ENCODE results near the gene CNTN4. TPM values are rescaled to one million over a fixed set of nuclear protein-coding genes. Genes with fewer than 3 reads are reported as not detected.

CNTN4 gene
- total RNA-seq, 1 donor from 2014 or later: not detected

DNA sequence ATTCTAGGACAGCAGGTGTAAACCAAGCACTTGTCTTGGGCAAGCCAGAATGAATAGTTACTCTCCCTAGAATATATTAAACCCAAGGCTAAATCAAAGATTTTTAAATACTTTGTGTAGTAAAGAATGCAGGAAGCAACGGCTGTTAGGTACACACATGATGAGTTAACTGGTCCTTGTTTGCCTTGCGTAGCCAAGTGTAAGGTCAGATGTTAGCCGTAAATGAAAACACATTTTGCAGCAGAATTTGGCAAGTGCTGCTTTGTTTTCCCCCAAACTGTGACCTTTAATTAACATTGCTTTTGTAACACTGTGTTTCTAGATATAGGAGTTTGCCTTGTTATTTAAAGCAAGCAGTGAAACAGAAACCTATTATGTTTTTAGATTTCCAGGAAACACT, 642.9 kb downstream of the CNTN4 start:
- no peak overlapping the region for H3K4me2 ChIP-seq (ENCODE audit: low read length)
- TF ChIP-seq, protein P1, sequence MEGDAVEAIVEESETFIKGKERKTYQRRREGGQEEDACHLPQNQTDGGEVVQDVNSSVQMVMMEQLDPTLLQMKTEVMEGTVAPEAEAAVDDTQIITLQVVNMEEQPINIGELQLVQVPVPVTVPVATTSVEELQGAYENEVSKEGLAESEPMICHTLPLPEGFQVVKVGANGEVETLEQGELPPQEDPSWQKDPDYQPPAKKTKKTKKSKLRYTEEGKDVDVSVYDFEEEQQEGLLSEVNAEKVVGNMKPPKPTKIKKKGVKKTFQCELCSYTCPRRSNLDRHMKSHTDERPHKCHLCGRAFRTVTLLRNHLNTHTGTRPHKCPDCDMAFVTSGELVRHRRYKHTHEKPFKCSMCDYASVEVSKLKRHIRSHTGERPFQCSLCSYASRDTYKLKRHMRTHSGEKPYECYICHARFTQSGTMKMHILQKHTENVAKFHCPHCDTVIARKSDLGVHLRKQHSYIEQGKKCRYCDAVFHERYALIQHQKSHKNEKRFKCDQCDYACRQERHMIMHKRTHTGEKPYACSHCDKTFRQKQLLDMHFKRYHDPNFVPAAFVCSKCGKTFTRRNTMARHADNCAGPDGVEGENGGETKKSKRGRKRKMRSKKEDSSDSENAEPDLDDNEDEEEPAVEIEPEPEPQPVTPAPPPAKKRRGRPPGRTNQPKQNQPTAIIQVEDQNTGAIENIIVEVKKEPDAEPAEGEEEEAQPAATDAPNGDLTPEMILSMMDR (IDR thresholded peaks at IDR 0.05; ENCODE audit: insufficient read depth, low read depth, low read length): no peak
- no peak for TF ChIP-seq EZH2 (IDR thresholded peaks at IDR 0.05; ENCODE audit: insufficient read depth, low read length)
- H3K4me1 Mint-ChIP-seq (ENCODE audit: low read depth, unreplicated experiment): no peaks in the 10 kb centered on the region

DNA sequence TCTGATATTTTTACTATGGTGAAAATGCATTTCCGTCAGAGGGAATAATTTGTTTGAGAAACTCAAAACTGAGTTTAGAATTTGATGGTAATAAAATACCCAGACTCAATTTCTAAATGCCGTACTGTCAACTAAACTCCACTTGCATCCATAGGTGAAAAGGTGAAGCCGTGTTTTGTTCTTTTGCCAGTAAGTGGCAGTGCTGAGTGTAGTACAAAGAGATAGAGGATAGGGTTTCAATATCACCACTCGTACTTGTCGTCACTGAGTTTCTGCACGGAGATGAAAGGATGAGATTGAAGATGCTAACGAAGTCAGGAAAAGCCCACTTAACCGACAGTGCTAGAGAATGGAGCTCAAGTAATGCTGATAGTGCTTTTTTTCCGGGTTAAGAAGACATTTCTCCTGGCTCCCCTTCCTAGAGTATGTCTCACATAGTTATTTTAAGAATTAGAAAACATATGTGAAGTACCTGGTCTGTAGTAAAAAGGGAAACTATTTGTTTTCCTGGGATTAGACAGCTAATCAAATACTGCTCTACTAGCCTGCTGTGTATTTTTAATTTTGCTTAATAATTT, 666.4 kb downstream of the CNTN4 start:
- Histone ChIP-seq H3K27ac (ENCODE audit: low read depth, low read length) (no peak overlapping the region), H3K27me3 (ENCODE audit: insufficient read depth, low read length) (no peaks in the 10 kb centered on the region), H3K79me2 (ENCODE audit: insufficient read depth, low read length) (no peaks in the 10 kb centered on the region), H3K4me3 (ENCODE audit: insufficient read depth, low read depth, low read length) (no peak overlapping the region), H4K20me1 (ENCODE audit: insufficient read depth, low read length) (no peaks in the 10 kb centered on the region), H3K9ac (ENCODE audit: low read length) (no peak overlapping the region), H3K4me1 (ENCODE audit: insufficient read depth, low read length) (no peaks in the 10 kb centered on the region), H3K36me3 (ENCODE audit: insufficient read depth, low read length) (no peaks in the 10 kb centered on the region), H3K9me3 (ENCODE audit: insufficient read depth, low read depth, low read length) (no peaks in the 10 kb centered on the region), H2AFZ (ENCODE audit: low read depth, low read length) (no peak overlapping the region), H3K4me2 (ENCODE audit: low read length) (no peak overlapping the region)
- DNase-seq (ENCODE audit: low read depth): no peak
- Mint-ChIP-seq H3K9me3 (ENCODE audit: unreplicated experiment) (peaks cover 5% of the 10 kb centered on the region), H3K27ac (ENCODE audit: unreplicated experiment) (no peak overlapping the region), H3K4me3 (ENCODE audit: unreplicated experiment) (no peak overlapping the region), H3K4me1 (ENCODE audit: low read depth, unreplicated experiment) (no peaks in the 10 kb centered on the region), H3K36me3 (ENCODE audit: low read depth, unreplicated experiment) (no peaks in the 10 kb centered on the region), H3K27me3 (ENCODE audit: low read depth, unreplicated experiment) (no peaks in the 10 kb centered on the region)
- no peak for FAIRE-seq
- TF ChIP-seq, protein P1 (IDR thresholded peaks at IDR 0.05; ENCODE audit: insufficient read depth, low read depth, low read length): no peak
- no peak for TF ChIP-seq EZH2 (IDR thresholded peaks at IDR 0.05; ENCODE audit: insufficient read depth, low read length)

More for the DNA sequence above, 642.9 kb downstream of the CNTN4 start:
- no peak overlapping the region for H3K9ac ChIP-seq (ENCODE audit: low read length)
- Mint-ChIP-seq H3K9me3 (ENCODE audit: unreplicated experiment) (peaks cover 4% of the 10 kb centered on the region), H3K27me3 (ENCODE audit: low read depth, unreplicated experiment) (no peaks in the 10 kb centered on the region), H3K27ac (ENCODE audit: unreplicated experiment) (no peak overlapping the region), H3K36me3 (ENCODE audit: low read depth, unreplicated experiment) (no peaks in the 10 kb centered on the region), H3K4me3 (ENCODE audit: unreplicated experiment) (no peak overlapping the region)
- FAIRE-seq: no peak
- H3K27ac ChIP-seq (ENCODE audit: low read depth, low read length): no peak overlapping the region
- H4K20me1 ChIP-seq (ENCODE audit: insufficient read depth, low read length): no peaks in the 10 kb centered on the region
- H3K36me3 ChIP-seq (ENCODE audit: insufficient read depth, low read length): no peaks in the 10 kb centered on the region
- H3K27me3 ChIP-seq (ENCODE audit: insufficient read depth, low read length): no peaks in the 10 kb centered on the region
- no peaks in the 10 kb centered on the region for H3K9me3 ChIP-seq (ENCODE audit: insufficient read depth, low read depth, low read length)
- no peaks in the 10 kb centered on the region for H3K4me1 ChIP-seq (ENCODE audit: insufficient read depth, low read length)
- no peak overlapping the region for H3K4me3 ChIP-seq (ENCODE audit: insufficient read depth, low read depth, low read length)
- no peak overlapping the region for H2AFZ ChIP-seq (ENCODE audit: low read depth, low read length)
- no peaks in the 10 kb centered on the region for H3K79me2 ChIP-seq (ENCODE audit: insufficient read depth, low read length)
- DNase-seq (ENCODE audit: low read depth): no peak

DNA sequence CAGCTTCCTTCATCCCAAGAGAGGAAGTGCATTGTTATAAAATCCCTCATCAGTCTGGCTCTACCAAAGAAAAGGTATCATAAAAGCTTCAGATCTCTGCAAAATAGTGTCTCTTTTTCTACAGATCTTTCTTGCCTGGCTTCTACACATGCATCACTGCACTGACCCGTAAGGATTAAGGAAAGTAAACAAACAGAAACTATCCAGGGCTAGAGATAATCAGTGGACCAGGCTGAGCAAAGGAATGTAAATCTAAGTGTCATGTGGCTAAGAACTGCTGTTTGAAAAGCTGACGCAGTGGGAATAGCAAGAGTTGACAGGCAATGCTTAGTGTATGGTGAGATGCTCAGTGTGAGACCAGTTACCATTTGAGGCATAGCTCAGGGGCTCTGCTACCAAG, 671.8 kb downstream of the CNTN4 start:
- H3K4me2 ChIP-seq (ENCODE audit: low read length): no peak overlapping the region
- peaks cover 3% of the 10 kb centered on the region for H3K9me3 ChIP-seq (ENCODE audit: insufficient read depth, low read depth, low read length)
- TF ChIP-seq, protein P1 (IDR thresholded peaks at IDR 0.05; ENCODE audit: insufficient read depth, low read depth, low read length): no peak
- TF ChIP-seq EZH2 (IDR thresholded peaks at IDR 0.05; ENCODE audit: insufficient read depth, low read length): no peak
- H3K27me3 Mint-ChIP-seq (ENCODE audit: low read depth, unreplicated experiment): no peaks in the 10 kb centered on the region
- H3K36me3 ChIP-seq (ENCODE audit: insufficient read depth, low read length): no peaks in the 10 kb centered on the region
- H3K4me1 Mint-ChIP-seq (ENCODE audit: low read depth, unreplicated experiment): no peaks in the 10 kb centered on the region
- H2AFZ ChIP-seq (ENCODE audit: low read depth, low read length): no peak overlapping the region
- no peaks in the 10 kb centered on the region for H3K4me1 ChIP-seq (ENCODE audit: insufficient read depth, low read length)
- no peaks in the 10 kb centered on the region for H3K79me2 ChIP-seq (ENCODE audit: insufficient read depth, low read length)
- no peak for FAIRE-seq
- H3K9ac ChIP-seq (ENCODE audit: low read length): no peak overlapping the region
- DNase-seq (ENCODE audit: low read depth): no peak
- peaks cover 6% of the 10 kb centered on the region for H3K9me3 Mint-ChIP-seq (ENCODE audit: unreplicated experiment)
- no peak overlapping the region for H3K27ac ChIP-seq (ENCODE audit: low read depth, low read length)
- no peak overlapping the region for H3K4me3 Mint-ChIP-seq (ENCODE audit: unreplicated experiment)
- H3K27ac Mint-ChIP-seq (ENCODE audit: unreplicated experiment): no peak overlapping the region
- no peaks in the 10 kb centered on the region for H4K20me1 ChIP-seq (ENCODE audit: insufficient read depth, low read length)
- H3K27me3 ChIP-seq (ENCODE audit: insufficient read depth, low read length): no peaks in the 10 kb centered on the region
- H3K4me3 ChIP-seq (ENCODE audit: insufficient read depth, low read depth, low read length): no peak overlapping the region
- H3K36me3 Mint-ChIP-seq (ENCODE audit: low read depth, unreplicated experiment): no peaks in the 10 kb centered on the region
